ENCODE results near the gene MESD. TPM values are rescaled to one million over a fixed set of nuclear protein-coding genes. Genes with fewer than 3 reads are reported as not detected.

Gene MESD
- total RNA-seq, 2 donors from 2014 or later: 28.0 to 33.9 TPM

- no peak for TF ChIP-seq CTCF (IDR thresholded peaks at IDR 0.05)
- no peak for TF ChIP-seq POLR2AphosphoS5 (IDR thresholded peaks at IDR 0.05)
- no peak for TF ChIP-seq POLR2A (IDR thresholded peaks at IDR 0.05)
- Histone ChIP-seq H3K4me3 (no peak overlapping the region), H3K36me3 (no peaks in the 10 kb centered on the region), H3K27ac (no peak overlapping the region), H3K4me1 (replicated peaks) (no peaks in the 10 kb centered on the region), H3K27me3 (replicated peaks; ENCODE audit: insufficient read depth) (no peaks in the 10 kb centered on the region), H3K9me3 (no peaks in the 10 kb centered on the region)
- intact Hi-C loops (cut with DNase I): no loop called here
- WGBS: 100% methylated on average over 2 of the region's 2 CpGs
- no peak for DNase-seq (ENCODE audit: low spot score)
These were observed 37.4 kb upstream of the MESD start for GRCh38 chr15:81026836-81027599.

DNA sequence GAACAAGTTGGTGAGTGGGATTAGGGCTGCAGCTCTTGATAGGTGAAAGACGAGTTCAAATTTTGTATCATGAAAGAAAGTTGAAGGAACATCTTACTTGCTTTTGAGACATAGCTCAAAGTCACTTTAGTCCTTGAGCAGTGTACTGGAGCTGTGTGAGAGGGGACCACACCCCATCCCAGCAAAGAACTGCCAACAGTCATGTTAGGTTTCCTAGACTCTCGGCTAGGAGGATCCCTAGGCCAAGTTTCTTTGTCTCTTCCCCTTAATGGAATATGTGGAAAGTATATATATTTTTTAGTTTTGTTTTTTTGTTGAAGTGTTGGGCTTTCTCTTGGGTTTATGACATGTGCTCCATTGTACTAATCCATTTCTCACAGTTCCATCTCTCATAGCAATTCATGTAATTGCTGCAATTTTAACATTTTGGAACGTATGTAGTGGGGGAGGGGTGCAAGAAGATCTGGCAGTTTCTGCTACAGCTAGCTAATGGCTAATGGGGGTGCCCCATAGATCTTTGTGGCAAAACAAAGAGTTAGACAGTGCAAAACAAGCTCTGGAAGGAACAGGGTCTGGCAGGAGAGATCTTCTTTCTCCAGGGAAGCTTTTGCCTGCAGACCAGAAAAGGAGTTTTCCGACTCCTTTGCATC is 36.2 kb upstream of the MESD start:
- H3K27ac ChIP-seq: no peak overlapping the region
- intact Hi-C loops (cut with DNase I): no loop called here

GRCh38 chr15:81024936-81025335 is 35.3 kb upstream of the MESD start:
- DNase-seq (ENCODE audit: low spot score): no peak
- 90% methylated on average over 8 of the region's 8 CpGs for WGBS
- H3K27me3 ChIP-seq (replicated peaks; ENCODE audit: insufficient read depth): no peaks in the 10 kb centered on the region
- TF ChIP-seq POLR2A (IDR thresholded peaks at IDR 0.05) (no peak), CTCF (IDR thresholded peaks at IDR 0.05) (no peak), POLR2AphosphoS5 (IDR thresholded peaks at IDR 0.05) (no peak)
- H3K27ac ChIP-seq: no peak overlapping the region
- no peaks in the 10 kb centered on the region for H3K9me3 ChIP-seq
- no peaks in the 10 kb centered on the region for H3K36me3 ChIP-seq
- no peak overlapping the region for H3K4me3 ChIP-seq
- H3K4me1 ChIP-seq (replicated peaks): no peaks in the 10 kb centered on the region
- intact Hi-C loops (cut with DNase I): no loop called here

More for the DNA sequence above, 36.2 kb upstream of the MESD start:
- H3K36me3 ChIP-seq: no peaks in the 10 kb centered on the region
- no peaks in the 10 kb centered on the region for H3K27me3 ChIP-seq (replicated peaks; ENCODE audit: insufficient read depth)
- no peak for DNase-seq (ENCODE audit: low spot score)
- no peaks in the 10 kb centered on the region for H3K4me1 ChIP-seq (replicated peaks)
- H3K9me3 ChIP-seq: no peaks in the 10 kb centered on the region
- 92% methylated on average over 4 of the region's 4 CpGs for WGBS
- H3K4me3 ChIP-seq: no peak overlapping the region
- TF ChIP-seq POLR2AphosphoS5 (IDR thresholded peaks at IDR 0.05): no peak
- no peak for TF ChIP-seq POLR2A (IDR thresholded peaks at IDR 0.05)
- TF ChIP-seq CTCF (IDR thresholded peaks at IDR 0.05): no peak

DNA sequence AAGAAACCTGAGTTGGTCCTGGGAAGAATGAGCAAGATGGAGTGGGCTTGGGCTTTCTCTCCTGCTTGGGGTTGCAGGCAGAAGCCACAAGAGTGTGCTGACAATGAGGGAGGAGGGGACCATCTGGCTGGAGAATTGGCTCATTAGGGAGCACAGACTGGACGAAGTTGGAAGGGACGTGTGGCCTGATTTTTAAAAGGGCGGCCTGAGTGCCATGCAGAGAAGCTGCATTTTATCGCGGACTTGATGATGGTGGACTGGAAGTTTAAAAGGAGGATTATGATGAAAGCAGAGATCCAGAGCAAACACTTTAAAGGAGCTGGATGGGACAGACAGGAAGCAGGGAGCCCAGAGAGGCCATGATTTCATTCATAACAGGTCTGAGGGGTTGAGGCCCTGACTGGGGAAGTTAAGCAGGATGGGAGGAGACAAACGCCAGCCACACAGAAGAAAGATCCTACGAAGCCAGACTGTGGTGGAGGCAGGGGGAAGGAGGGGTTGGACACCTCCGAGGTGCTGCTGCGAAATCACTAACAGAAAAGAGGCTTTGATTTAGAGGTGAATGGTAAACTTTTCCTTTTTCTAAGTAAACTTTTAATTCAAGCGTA is 34.8 kb upstream of the MESD start:
- H3K4me1 ChIP-seq (replicated peaks): no peaks in the 10 kb centered on the region
- no peaks in the 10 kb centered on the region for H3K36me3 ChIP-seq
- intact Hi-C loops (cut with DNase I): no loop called here
- DNase-seq (ENCODE audit: low spot score): no peak
- 59% methylated on average over 10 of the region's 10 CpGs for WGBS
- no peak for TF ChIP-seq CTCF (IDR thresholded peaks at IDR 0.05)
- TF ChIP-seq POLR2A (IDR thresholded peaks at IDR 0.05): no peak
- no peak for TF ChIP-seq POLR2AphosphoS5 (IDR thresholded peaks at IDR 0.05)
- no peak overlapping the region for H3K4me3 ChIP-seq
- no peaks in the 10 kb centered on the region for H3K27me3 ChIP-seq (replicated peaks; ENCODE audit: insufficient read depth)
- H3K9me3 ChIP-seq: no peaks in the 10 kb centered on the region
- H3K27ac ChIP-seq: no peak overlapping the region
